ENCODE data around the gene DRG1.

Gene DRG1

DNA sequence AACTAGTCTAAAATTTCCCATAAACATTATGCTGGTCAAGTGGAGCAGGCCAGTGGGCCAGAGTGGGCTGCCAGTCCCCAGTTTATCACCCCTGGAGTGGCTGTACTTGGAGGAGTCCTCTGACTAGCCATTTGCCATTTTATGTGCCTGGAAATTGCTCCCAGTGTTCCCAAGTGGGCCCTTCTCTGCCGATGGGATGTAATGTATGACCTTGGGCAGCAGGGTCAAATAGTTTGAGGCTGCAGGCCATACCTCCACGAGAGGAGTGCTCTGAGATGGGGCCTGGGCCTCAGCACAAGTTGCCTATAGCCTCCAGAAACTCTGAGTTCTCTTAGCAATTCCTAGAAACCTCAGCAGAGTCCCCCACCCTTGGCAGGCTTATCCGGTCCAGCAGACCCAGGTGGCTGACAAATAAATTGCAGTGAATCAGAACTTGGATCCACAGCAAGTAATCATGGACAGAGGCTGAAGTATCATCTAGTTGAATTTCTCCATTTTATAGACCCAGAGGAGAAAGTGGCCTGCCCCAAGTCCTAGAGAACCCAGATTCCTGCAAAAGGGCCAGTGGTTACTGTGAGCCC, 35.4 kb upstream of the DRG1 start:
- Histone ChIP-seq H3K4me3 (ENCODE audit: insufficient read depth, low read length, poor library complexity, severe bottlenecking) (no peak overlapping the region), H3K9me2 (replicated peaks; ENCODE audit: insufficient read depth, low read length) (no peaks in the 10 kb centered on the region), H3K27me3 (ENCODE audit: low read length) (no peaks in the 10 kb centered on the region), H4K20me1 (ENCODE audit: low read depth, low read length) (no peaks in the 10 kb centered on the region), H3K36me3 (ENCODE audit: low read length) (no peaks in the 10 kb centered on the region), H3K27ac (ENCODE audit: low read depth, low read length) (no peak overlapping the region), H3F3A (ENCODE audit: insufficient read depth) (no peaks in the 10 kb centered on the region), H3K4me2 (ENCODE audit: low read depth, low read length, poor library complexity, severe bottlenecking) (no peak overlapping the region), H3K9me3 (ENCODE audit: insufficient read depth, low read length) (no peaks in the 10 kb centered on the region), H3K9ac (ENCODE audit: low read length) (no peak overlapping the region), H3K79me2 (ENCODE audit: insufficient read depth, low read length) (no peaks in the 10 kb centered on the region), H2AFZ (ENCODE audit: low read depth, low read length, severe bottlenecking) (no peak overlapping the region)
- TF ChIP-seq, protein P1, sequence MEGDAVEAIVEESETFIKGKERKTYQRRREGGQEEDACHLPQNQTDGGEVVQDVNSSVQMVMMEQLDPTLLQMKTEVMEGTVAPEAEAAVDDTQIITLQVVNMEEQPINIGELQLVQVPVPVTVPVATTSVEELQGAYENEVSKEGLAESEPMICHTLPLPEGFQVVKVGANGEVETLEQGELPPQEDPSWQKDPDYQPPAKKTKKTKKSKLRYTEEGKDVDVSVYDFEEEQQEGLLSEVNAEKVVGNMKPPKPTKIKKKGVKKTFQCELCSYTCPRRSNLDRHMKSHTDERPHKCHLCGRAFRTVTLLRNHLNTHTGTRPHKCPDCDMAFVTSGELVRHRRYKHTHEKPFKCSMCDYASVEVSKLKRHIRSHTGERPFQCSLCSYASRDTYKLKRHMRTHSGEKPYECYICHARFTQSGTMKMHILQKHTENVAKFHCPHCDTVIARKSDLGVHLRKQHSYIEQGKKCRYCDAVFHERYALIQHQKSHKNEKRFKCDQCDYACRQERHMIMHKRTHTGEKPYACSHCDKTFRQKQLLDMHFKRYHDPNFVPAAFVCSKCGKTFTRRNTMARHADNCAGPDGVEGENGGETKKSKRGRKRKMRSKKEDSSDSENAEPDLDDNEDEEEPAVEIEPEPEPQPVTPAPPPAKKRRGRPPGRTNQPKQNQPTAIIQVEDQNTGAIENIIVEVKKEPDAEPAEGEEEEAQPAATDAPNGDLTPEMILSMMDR (IDR thresholded peaks at IDR 0.05; ENCODE audit: insufficient read depth, low read length, poor library complexity, severe bottlenecking): no peak
- no peak for TF ChIP-seq EZH2phosphoT487 (conservative IDR thresholded peaks at IDR 0.05; ENCODE audit: low read length)

DNA sequence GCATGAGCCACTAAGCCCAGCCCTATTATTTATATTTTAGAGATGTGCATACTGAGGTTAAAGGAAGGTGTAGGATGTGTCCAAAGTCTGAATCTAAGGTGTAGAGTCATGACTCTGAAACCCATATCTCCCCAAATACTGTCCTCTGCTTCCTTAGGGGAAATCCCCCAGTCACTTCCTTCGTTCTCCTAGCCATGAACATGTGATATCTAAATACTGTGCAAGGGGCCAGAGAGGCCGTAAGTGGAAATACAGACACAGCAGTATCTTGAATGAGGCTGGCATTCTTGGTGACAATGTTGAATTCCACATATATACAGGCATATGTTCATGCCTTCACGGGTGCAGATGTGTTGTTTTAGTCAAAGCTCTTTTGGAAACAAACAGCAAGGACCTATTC, 32.0 kb upstream of the DRG1 start:
- no peaks in the 10 kb centered on the region for H3K79me2 ChIP-seq (ENCODE audit: insufficient read depth, low read length)
- no peaks in the 10 kb centered on the region for H4K20me1 ChIP-seq (ENCODE audit: low read depth, low read length)
- no peaks in the 10 kb centered on the region for H3K36me3 ChIP-seq (ENCODE audit: low read length)
- H3K9me2 ChIP-seq (replicated peaks; ENCODE audit: insufficient read depth, low read length): no peaks in the 10 kb centered on the region
- no peak overlapping the region for H3K27ac ChIP-seq (ENCODE audit: low read depth, low read length)
- no peak overlapping the region for H3K4me2 ChIP-seq (ENCODE audit: low read depth, low read length, poor library complexity, severe bottlenecking)
- no peak for TF ChIP-seq EZH2phosphoT487 (conservative IDR thresholded peaks at IDR 0.05; ENCODE audit: low read length)
- TF ChIP-seq, protein P1 (IDR thresholded peaks at IDR 0.05; ENCODE audit: insufficient read depth, low read length, poor library complexity, severe bottlenecking): no peak
- no peaks in the 10 kb centered on the region for H3F3A ChIP-seq (ENCODE audit: insufficient read depth)
- no peaks in the 10 kb centered on the region for H3K27me3 ChIP-seq (ENCODE audit: low read length)
- no peak overlapping the region for H2AFZ ChIP-seq (ENCODE audit: low read depth, low read length, severe bottlenecking)
- H3K9ac ChIP-seq (ENCODE audit: low read length): no peak overlapping the region
- H3K9me3 ChIP-seq (ENCODE audit: insufficient read depth, low read length): no peaks in the 10 kb centered on the region
- H3K4me3 ChIP-seq (ENCODE audit: insufficient read depth, low read length, poor library complexity, severe bottlenecking): no peak overlapping the region

DNA sequence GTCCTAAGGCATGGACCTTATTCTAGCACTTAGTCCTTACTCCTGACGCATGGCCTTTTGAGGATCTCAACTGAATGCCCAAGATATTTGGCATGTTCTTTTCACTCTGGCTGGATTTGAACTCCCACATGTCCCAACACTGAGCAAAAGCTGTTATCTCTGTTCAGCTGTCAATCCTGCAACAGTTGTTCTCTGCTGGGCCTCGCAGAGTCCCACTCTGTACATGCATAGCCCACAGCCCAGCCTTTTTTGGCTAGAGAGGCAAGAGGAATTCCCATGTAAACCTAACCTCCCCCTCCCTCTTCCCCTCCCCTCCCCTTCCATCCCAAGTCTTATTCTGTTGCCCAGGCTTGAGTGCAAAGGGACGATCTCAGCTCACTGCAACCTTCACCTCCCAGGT, 21.8 kb upstream of the DRG1 start:
- Histone ChIP-seq H3K27ac (ENCODE audit: low read depth, low read length) (no peak overlapping the region), H3K36me3 (ENCODE audit: low read length) (no peaks in the 10 kb centered on the region), H3K27me3 (ENCODE audit: low read length) (no peaks in the 10 kb centered on the region), H3K9ac (ENCODE audit: low read length) (no peak overlapping the region), H4K20me1 (ENCODE audit: low read depth, low read length) (no peaks in the 10 kb centered on the region), H3K9me3 (ENCODE audit: insufficient read depth, low read length) (no peaks in the 10 kb centered on the region), H3K79me2 (ENCODE audit: insufficient read depth, low read length) (no peaks in the 10 kb centered on the region), H2AFZ (ENCODE audit: low read depth, low read length, severe bottlenecking) (no peak overlapping the region), H3K4me2 (ENCODE audit: low read depth, low read length, poor library complexity, severe bottlenecking) (no peak overlapping the region), H3K4me3 (ENCODE audit: insufficient read depth, low read length, poor library complexity, severe bottlenecking) (no peak overlapping the region), H3F3A (ENCODE audit: insufficient read depth) (no peaks in the 10 kb centered on the region), H3K9me2 (replicated peaks; ENCODE audit: insufficient read depth, low read length) (no peaks in the 10 kb centered on the region)
- TF ChIP-seq, protein P1 (IDR thresholded peaks at IDR 0.05; ENCODE audit: insufficient read depth, low read length, poor library complexity, severe bottlenecking): no peak
- no peak for TF ChIP-seq EZH2phosphoT487 (conservative IDR thresholded peaks at IDR 0.05; ENCODE audit: low read length)

All from SU-DHL-6 (cell line).